ENCODE measurements around the gene SKIDA1. TPM values are rescaled to one million over a fixed set of nuclear protein-coding genes. Genes with fewer than 3 reads are reported as not detected.

Gene SKIDA1
- total and polyA plus RNA-seq, 2 experiments from 2014 or later: 1.5 to 3.5 TPM

DNA sequence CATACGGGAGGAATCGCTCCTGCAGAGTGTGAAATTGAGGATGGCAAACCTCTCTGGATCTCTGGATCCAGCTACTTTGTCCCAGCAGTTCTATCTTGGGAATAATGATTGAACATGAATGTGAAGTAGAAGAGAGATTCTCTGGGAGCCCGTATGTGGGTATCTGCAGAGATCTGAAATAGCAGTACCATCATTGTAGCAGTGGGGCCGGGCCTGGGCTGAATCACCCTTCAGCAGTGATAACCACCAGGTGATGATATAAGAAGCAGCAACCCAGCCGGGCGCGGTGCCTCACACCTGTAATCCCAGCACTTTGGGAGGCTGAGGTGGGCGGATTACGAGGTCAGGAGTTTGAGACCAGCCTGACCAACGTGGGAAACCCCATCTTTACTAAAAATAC is 51.9 kb downstream of the SKIDA1 start (continued):
- TF ChIP-seq ZNF331 (CRISPR knock-in tag; IDR thresholded peaks at IDR 0.05; ENCODE audit: low read depth) (no peak), POLR2AphosphoS5 (IDR thresholded peaks at IDR 0.05; ENCODE audit: low read depth) (no peak), STAT1 (IDR thresholded peaks at IDR 0.05; ENCODE audit: unreplicated experiment) (no peak), CREB1 (CRISPR knock-in tag; IDR thresholded peaks at IDR 0.05; ENCODE audit: low read depth) (no peak)

DNA sequence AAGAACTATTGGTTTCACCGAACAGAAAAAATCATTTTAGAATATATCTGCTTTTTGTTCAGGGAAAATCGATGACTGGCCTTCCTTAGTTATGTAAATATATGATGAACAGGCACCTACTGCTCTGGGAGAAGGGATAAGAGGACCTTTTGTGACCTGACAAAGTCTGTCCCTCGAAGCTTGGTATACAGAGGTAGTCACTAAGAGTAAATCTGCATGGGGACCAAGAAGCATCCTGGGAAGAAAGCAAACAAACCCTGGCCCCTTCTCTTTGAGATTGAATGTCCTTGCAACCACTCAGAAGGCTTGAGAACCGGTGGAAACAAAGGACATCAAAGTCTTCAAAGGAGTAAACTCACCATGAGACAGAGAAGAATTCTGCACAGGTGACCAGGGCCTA is 52.3 kb downstream of the SKIDA1 start:
- TF ChIP-seq JUNB (IDR thresholded peaks at IDR 0.05; ENCODE audit: unreplicated experiment) (no peak), EZH2phosphoT487 (IDR thresholded peaks at IDR 0.05; ENCODE audit: unreplicated experiment) (no peak), ZNF331 (CRISPR knock-in tag; IDR thresholded peaks at IDR 0.05; ENCODE audit: low read depth) (no peak), NANOG (IDR thresholded peaks at IDR 0.05; ENCODE audit: borderline replicate concordance) (no peak), EZH2 (IDR thresholded peaks at IDR 0.05; ENCODE audit: low read depth, unreplicated experiment) (no peak)
- TF ChIP-seq, protein P1, sequence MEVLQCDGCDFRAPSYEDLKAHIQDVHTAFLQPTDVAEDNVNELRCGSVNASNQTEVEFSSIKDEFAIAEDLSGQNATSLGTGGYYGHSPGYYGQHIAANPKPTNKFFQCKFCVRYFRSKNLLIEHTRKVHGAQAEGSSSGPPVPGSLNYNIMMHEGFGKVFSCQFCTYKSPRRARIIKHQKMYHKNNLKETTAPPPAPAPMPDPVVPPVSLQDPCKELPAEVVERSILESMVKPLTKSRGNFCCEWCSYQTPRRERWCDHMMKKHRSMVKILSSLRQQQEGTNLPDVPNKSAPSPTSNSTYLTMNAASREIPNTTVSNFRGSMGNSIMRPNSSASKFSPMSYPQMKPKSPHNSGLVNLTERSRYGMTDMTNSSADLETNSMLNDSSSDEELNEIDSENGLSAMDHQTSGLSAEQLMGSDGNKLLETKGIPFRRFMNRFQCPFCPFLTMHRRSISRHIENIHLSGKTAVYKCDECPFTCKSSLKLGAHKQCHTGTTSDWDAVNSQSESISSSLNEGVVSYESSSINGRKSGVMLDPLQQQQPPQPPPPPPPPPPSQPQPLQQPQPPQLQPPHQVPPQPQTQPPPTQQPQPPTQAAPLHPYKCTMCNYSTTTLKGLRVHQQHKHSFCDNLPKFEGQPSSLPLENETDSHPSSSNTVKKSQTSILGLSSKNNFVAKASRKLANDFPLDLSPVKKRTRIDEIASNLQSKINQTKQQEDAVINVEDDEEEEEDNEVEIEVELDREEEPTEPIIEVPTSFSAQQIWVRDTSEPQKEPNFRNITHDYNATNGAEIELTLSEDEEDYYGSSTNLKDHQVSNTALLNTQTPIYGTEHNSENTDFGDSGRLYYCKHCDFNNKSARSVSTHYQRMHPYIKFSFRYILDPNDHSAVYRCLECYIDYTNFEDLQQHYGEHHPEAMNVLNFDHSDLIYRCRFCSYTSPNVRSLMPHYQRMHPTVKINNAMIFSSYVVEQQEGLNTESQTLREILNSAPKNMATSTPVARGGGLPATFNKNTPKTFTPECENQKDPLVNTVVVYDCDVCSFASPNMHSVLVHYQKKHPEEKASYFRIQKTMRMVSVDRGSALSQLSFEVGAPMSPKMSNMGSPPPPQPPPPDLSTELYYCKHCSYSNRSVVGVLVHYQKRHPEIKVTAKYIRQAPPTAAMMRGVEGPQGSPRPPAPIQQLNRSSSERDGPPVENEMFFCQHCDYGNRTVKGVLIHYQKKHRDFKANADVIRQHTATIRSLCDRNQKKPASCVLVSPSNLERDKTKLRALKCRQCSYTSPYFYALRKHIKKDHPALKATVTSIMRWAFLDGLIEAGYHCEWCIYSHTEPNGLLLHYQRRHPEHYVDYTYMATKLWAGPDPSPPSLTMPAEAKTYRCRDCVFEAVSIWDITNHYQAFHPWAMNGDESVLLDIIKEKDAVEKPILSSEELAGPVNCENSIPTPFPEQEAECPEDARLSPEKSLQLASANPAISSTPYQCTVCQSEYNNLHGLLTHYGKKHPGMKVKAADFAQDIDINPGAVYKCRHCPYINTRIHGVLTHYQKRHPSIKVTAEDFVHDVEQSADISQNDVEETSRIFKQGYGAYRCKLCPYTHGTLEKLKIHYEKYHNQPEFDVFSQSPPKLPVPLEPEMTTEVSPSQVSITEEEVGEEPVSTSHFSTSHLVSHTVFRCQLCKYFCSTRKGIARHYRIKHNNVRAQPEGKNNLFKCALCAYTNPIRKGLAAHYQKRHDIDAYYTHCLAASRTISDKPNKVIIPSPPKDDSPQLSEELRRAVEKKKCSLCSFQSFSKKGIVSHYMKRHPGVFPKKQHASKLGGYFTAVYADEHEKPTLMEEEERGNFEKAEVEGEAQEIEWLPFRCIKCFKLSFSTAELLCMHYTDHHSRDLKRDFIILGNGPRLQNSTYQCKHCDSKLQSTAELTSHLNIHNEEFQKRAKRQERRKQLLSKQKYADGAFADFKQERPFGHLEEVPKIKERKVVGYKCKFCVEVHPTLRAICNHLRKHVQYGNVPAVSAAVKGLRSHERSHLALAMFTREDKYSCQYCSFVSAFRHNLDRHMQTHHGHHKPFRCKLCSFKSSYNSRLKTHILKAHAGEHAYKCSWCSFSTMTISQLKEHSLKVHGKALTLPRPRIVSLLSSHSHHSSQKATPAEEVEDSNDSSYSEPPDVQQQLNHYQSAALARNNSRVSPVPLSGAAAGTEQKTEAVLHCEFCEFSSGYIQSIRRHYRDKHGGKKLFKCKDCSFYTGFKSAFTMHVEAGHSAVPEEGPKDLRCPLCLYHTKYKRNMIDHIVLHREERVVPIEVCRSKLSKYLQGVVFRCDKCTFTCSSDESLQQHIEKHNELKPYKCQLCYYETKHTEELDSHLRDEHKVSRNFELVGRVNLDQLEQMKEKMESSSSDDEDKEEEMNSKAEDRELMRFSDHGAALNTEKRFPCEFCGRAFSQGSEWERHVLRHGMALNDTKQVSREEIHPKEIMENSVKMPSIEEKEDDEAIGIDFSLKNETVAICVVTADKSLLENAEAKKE (CRISPR knock-in tag; IDR thresholded peaks at IDR 0.05): peak; percentile 83
- TF ChIP-seq, protein P2, sequence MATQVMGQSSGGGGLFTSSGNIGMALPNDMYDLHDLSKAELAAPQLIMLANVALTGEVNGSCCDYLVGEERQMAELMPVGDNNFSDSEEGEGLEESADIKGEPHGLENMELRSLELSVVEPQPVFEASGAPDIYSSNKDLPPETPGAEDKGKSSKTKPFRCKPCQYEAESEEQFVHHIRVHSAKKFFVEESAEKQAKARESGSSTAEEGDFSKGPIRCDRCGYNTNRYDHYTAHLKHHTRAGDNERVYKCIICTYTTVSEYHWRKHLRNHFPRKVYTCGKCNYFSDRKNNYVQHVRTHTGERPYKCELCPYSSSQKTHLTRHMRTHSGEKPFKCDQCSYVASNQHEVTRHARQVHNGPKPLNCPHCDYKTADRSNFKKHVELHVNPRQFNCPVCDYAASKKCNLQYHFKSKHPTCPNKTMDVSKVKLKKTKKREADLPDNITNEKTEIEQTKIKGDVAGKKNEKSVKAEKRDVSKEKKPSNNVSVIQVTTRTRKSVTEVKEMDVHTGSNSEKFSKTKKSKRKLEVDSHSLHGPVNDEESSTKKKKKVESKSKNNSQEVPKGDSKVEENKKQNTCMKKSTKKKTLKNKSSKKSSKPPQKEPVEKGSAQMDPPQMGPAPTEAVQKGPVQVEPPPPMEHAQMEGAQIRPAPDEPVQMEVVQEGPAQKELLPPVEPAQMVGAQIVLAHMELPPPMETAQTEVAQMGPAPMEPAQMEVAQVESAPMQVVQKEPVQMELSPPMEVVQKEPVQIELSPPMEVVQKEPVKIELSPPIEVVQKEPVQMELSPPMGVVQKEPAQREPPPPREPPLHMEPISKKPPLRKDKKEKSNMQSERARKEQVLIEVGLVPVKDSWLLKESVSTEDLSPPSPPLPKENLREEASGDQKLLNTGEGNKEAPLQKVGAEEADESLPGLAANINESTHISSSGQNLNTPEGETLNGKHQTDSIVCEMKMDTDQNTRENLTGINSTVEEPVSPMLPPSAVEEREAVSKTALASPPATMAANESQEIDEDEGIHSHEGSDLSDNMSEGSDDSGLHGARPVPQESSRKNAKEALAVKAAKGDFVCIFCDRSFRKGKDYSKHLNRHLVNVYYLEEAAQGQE (IDR thresholded peaks at IDR 0.05; ENCODE audit: unreplicated experiment): no peak
- Mint-ChIP-seq H3K9me3 (no peaks in the 10 kb centered on the region), H3K27me3 (ENCODE audit: insufficient read depth, low read depth, poor library complexity) (peaks cover 12% of the 10 kb centered on the region), H3K4me1 (peaks cover 7% of the 10 kb centered on the region), H3K27ac (0 out of 2 replicates have a peak overlapping the region, but pooled peaks have one; percentile 72), H3K36me3 (ENCODE audit: low read depth) (no peaks in the 10 kb centered on the region), H3K4me3 (no peak overlapping the region)
- Histone ChIP-seq H2AFZ (no peak overlapping the region), H3K4me1 (ENCODE audit: insufficient read depth) (no peaks in the 10 kb centered on the region), H3F3A (replicated peaks; ENCODE audit: low read depth) (no peaks in the 10 kb centered on the region), H3K79me2 (replicated peaks; ENCODE audit: insufficient read depth) (no peaks in the 10 kb centered on the region), H4K20me1 (replicated peaks; ENCODE audit: insufficient read depth) (no peaks in the 10 kb centered on the region), H3K27me3 (ENCODE audit: insufficient read depth) (no peaks in the 10 kb centered on the region), H3K9me2 (ENCODE audit: insufficient read depth) (no peaks in the 10 kb centered on the region), H3K27ac (ENCODE audit: low read depth) (no peak overlapping the region), H3K4me3 (no peak overlapping the region), H3K36me3 (ENCODE audit: insufficient read depth) (no peaks in the 10 kb centered on the region), H3K4me2 (no peak overlapping the region)
- peak; percentile 57 for DNase-seq (ENCODE audit: low spot score)
- peak; percentile 97 for ATAC-seq
